Left colon (tissue), 2 donors: ENCODE measurements around the gene SYS1. TPM values are rescaled to one million over a fixed set of nuclear protein-coding genes. Genes with fewer than 3 reads are reported as not detected.

Experiments
- ATAC-seq: fragments of 200-7000 bp; cut with Tn5 transposase; one replicate; pipeline ENCODE4 v1.9.1; 2020; ENCODE audit warnings: mild to moderate bottlenecking, moderate library complexity
- DNase-seq, 2 donors: peaks; one replicate each; pipeline ENCODE4 v3.0.0-alpha.2; 2020
- intact Hi-C, 2 donors: fragments of 100-400 bp; cut with DNase I in 1 of 2; cut with micrococcal nuclease in 1 of 2; formaldehyde crosslinking; loops; one replicate each; pipeline versions ENCODE4 v1.11.2 to v1.14.0; 2022; cut with DNase I, micrococcal nuclease
- total RNA-seq, 2 donors: library from RNA; stranded (reverse); fragmentation: NEBNext Ultra II Directional; extraction: Animal tissue kit (Norgen Biotek cat#: 25700); gene quantifications; one replicate each; pipeline ENCODE4 v1.2.1, GENCODE V29; 2021
- donor health status: DM: no; HTN: no; CAD: no.
- donor health status: DM: yes; HTN: yes; CAD: no.

The SYS1 gene
- total RNA-seq, 2 donors from 2014 or later = 25.2 to 32.4 TPM

GRCh38 chr20:45402946-45403345 lies 40.0 kb downstream of the SYS1 start:
- intact Hi-C loops = no loop called here
- ATAC-seq = no peak
- no peak for DNase-seq

DNA sequence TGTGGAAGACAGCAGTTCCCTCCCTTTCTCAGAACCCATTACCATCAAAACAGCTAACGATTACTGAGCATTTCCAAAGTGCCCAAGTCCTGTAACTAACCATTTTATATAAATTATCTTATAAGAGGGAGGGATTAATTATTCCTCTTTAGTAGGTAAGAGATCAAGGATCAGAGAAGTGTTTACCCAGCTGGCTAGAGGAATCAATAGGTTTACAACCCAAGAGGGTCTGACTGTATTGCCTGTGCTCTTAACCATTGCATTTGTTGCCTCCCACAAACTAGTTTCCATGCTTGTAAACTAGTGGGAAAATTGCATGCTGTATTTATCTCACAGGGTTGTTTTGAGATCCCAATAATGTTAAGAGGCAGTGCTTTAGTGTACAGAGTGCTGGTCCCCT lies 41.5 kb downstream of the SYS1 start:
- no peak for DNase-seq
- no peak for ATAC-seq
- intact Hi-C loops = no loop called here

GRCh38 chr20:45405571-45406259 lies 42.8 kb downstream of the SYS1 start:
- intact Hi-C loops = no loop called here
- ATAC-seq (peak; percentile 61), DNase-seq (peak in 1 of 2 donors; percentile 77)

DNA sequence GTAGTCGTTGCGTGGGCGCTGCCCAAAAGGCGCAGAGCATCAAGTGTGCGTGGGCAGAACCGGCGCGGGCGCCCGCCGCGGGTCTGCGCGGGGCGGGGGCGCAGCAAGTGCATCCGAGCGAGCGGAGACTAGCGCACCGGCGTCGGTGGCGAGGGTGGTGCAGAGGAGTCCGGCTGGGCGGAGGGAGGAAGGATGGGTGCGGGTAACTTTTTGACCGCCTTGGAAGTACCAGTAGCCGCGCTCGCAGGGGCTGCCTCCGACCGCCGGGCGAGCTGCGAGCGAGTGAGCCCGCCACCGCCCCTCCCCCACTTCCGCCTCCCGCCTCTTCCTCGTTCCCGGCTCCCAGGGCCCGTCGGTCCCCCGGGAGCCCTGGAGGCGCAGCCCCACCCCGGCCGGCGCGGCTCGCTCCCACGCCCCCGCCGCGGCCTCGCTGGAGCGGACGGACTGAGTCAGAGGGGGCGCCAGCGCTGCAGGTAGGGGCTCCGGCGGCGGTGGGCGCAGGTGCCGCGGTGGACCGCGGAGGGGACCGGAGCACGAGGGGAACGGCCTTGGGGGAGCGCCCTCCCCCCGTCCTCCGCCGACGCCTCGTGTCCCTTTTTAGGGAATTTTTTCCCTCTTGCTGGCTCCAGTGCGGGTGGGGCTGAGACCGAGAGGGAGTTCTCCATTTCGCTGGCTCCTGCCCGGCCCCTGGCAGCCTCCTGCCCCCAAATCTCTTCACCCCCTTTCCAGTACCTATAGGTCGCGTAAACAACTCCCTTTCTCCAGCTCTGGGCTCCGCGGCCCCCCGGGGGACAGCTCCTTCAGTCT lies 43.5 kb downstream of the SYS1 start:
- peak; percentile 70 for ATAC-seq
- intact Hi-C loops = no loop called here

GRCh38 chr20:45407067-45407745 lies 44.2 kb downstream of the SYS1 start:
- peak; percentile 41 to 51 for DNase-seq
- peak; percentile 34 for ATAC-seq
- intact Hi-C loops = no loop called here

More for the DNA sequence above, 43.5 kb downstream of the SYS1 start:
- peak; percentile 83 to 91 for DNase-seq

DNA sequence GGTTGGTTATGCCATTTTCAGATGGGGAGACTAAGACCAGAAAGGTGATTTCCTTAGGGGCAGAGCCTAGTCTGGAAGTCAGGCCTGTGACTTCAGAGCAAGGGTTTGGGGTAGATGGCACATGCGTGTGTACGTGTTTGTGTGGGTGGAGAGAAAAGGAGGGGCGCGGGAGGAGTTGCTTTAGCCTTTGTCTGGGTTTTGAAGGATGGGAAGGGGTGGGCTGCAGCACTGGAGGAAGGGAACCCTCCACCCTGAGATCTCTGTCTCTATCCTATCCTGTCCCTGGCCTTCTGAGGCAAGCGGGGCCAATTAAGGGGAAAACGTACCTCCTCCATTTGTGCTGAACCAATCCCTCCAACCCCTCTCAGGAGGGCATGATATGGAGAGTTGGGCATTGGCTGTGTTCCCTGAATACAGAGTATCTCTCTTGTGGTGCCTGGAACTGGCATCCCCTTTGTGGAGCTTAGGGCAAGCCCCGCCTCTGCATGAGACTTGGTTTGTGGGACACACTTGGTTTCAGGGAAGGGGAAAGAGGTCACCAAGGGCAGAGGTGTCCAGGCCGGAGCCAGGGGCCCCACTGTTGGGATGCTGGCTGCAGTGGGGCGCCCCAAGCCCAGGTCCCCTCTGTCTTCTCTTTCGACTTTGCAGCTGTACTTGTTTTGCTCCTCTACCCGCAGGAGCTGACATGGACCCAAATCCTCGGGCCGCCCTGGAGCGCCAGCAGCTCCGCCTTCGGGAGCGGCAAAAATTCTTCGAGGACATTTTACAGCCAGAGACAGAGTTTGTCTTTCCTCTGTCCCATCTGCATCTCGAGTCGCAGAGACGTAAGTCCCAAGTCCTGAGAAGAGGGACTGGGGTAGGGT lies 45.1 kb downstream of the SYS1 start, which contains the start of gene DBNDD2:
DBNDD2 (plus strand) TSS at position 507 of the 863 bp plus-strand sequence; CDS start at position 686, 179 bp downstream.
- intact Hi-C loops = no loop called here

GRCh38 chr20:45408646-45409213 lies 45.8 kb downstream of the SYS1 start:
- DNase-seq (no peak), ATAC-seq (no peak)
- intact Hi-C loops = no loop called here

More for the DNA sequence above, 45.1 kb downstream of the SYS1 start, which contains the start of gene DBNDD2:
- ATAC-seq (no peak), DNase-seq (peak; percentile 32 to 41)

- ATAC-seq = no peak
- intact Hi-C loops = loop anchor here in 1 of 2 donors (10.0 kb wide), 1 partner anchor 505 kb away; the partner anchor contains the start of gene PLTP
Observed at GRCh38 chr20:45409521-45410272, 46.7 kb downstream of the SYS1 start.

GRCh38 chr20:45410887-45411286 lies 47.9 kb downstream of the SYS1 start:
- intact Hi-C loops = loop anchor here in 1 of 2 donors (10.0 kb wide), 1 partner anchor 504 kb away; the partner anchor contains the start of gene PLTP
- DNase-seq (no peak), ATAC-seq (peak; percentile 46)

More at GRCh38 chr20:45409521-45410272, 46.7 kb downstream of the SYS1 start:
- DNase-seq = no peak

- ATAC-seq (no peak), DNase-seq (no peak)
- intact Hi-C loops = loop anchor here in 1 of 2 donors (10.0 kb wide), 1 partner anchor 502 kb away; the partner anchor contains the start of gene PLTP
Observed at GRCh38 chr20:45412653-45413052, 49.7 kb downstream of the SYS1 start.

DNA sequence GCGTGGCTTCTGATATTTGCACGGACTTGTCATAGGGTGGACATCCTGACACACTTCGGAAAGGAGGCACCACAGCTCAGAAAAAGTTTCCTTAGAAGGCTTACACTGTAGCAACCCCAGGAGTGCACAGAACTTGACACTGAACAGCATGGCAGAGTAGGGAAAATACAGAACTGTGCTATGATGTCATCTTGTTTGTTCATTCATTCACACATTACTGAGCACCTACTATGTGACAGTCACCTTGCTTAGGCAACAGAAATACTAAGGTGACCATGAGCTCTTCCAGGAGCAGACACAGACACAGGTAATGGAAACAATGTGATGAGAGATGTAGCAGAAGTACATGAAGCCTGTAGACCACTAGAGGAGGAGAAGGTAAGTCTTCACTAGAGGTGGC lies 50.5 kb downstream of the SYS1 start:
- DNase-seq = no peak
- intact Hi-C loops = loop anchor here in 1 of 2 donors (10.0 kb wide), 1 partner anchor 501 kb away; the partner anchor contains the start of gene PLTP

GRCh38 chr20:45415822-45416637 lies 53.1 kb downstream of the SYS1 start, which contains the start of gene PIGT:
Gene PIGT, plus strand, starts transcription at chr20:45416141. Its CDS starts 16 bp downstream, at chr20:45416157.
- intact Hi-C loops = loop anchor here in 1 of 2 donors (10.0 kb wide), 1 partner anchor 499 kb away; the partner anchor contains the start of gene PLTP
- ATAC-seq = peak; percentile 71

More for the DNA sequence above, 50.5 kb downstream of the SYS1 start:
- ATAC-seq = no peak

DNA sequence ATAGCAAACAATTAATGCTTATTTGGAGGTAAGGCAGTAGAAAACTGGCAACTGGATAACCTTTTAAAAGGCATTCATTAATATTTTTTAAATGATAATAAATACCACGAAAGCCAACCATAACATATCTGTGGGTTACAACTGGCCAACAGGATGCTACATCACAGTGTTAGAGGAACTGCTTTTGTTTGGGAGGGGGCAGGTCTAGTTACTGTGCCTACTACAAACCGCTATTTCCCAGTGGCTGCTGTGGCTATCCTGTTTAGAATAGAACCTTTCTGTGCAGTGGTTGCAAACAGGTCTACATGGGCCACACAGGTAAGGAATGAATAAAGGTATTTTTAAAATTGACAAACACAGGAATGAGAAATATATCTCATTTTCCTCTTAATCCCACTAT lies 54.0 kb downstream of the SYS1 start:
- intact Hi-C loops = loop anchor here in 1 of 2 donors (10.0 kb wide), 1 partner anchor 498 kb away; the partner anchor contains the start of gene PLTP

More at GRCh38 chr20:45415822-45416637, 53.1 kb downstream of the SYS1 start, which contains the start of gene PIGT:
- peak; percentile 89 to 91 for DNase-seq

More for the DNA sequence above, 54.0 kb downstream of the SYS1 start:
- DNase-seq = no peak
- ATAC-seq = no peak
